K562 (cell line): ENCODE data around the gene SCG3. TPM values are rescaled to one million over a fixed set of nuclear protein-coding genes. Genes with fewer than 3 reads are reported as not detected.

Source experiments
- ATF7 ChIP-seq: fragments of 450-650 bp; IDR thresholded peaks from 2 replicates; pipeline ENCODE4 v1.7.1; 2014; ENCODE audit warnings: mild to moderate bottlenecking, moderate library complexity
- CBX5 ChIP-seq: IDR thresholded peaks from 2 replicates; pipeline ENCODE4 v1.6.1; 2014; ENCODE audit warnings: low read depth, borderline replicate concordance
- CTBP1 ChIP-seq: fragments of 450-650 bp; IDR thresholded peaks from 2 replicates; pipeline ENCODE4 v1.6.1; 2016; ENCODE audit warnings: borderline replicate concordance
- FOSL1 ChIP-seq: fragments of 200-800 bp; sonication (Bioruptor generic); conservative IDR thresholded peaks from 2 replicates; pipeline ENCODE4 v1.6.1; 2016; ENCODE audit warnings: missing genetic modification characterization, missing compliant biosample characterization
- JUND ChIP-seq, 2 experiments: IDR thresholded peaks; 2 replicates in 1 of 2; 3 replicates in 1 of 2; pipeline ENCODE4 v1.6.1; 2011; ENCODE audit warnings: borderline replicate concordance in 2 of 2, low read depth in 2 of 2, low read length in 2 of 2, improper control_type of control experiment in 1 of 2, missing biosample characterization in 1 of 2, missing genetic modification characterization in 1 of 2, missing genetic modification reagents in 1 of 2
- SMARCE1 ChIP-seq: fragments of 450-650 bp; IDR thresholded peaks from 2 replicates; pipeline ENCODE4 v1.7.1; 2016; ENCODE audit warnings: mild to moderate bottlenecking
- TAF7 ChIP-seq: fragments of 450-650 bp; IDR thresholded peaks from 2 replicates; pipeline ENCODE4 v1.6.1; 2016; ENCODE audit warnings: missing genetic modification characterization, missing compliant biosample characterization
- TEAD4 ChIP-seq, 2 experiments: sonication (generic) in 1 of 2; formaldehyde crosslinking in 1 of 2; IDR thresholded peaks; 2 replicates each; pipeline versions ENCODE4 v1.6.1 to v1.8.0; 2012 to 2022; ENCODE audit warnings: borderline replicate concordance in 1 of 2, inconsistent platforms in 1 of 2, low read length in 1 of 2, mild to moderate bottlenecking in 1 of 2, missing genetic modification reagents in 1 of 2
- ZBTB40 ChIP-seq, 2 experiments: fragments of 450-650 bp in 1 of 2; sonication (generic) in 1 of 2; formaldehyde crosslinking in 1 of 2; IDR thresholded peaks; 2 replicates each; pipeline versions ENCODE4 v1.7.1 to v1.9.0; 2016 to 2022; ENCODE audit warnings: inconsistent platforms in 1 of 2, mild to moderate bottlenecking in 1 of 2, missing genetic modification reagents in 1 of 2
- polyA plus RNA-seq, 8 experiments: library from polyadenylated mRNA; depleted of rRNA in 4 of 8; stranded (reverse) in 5 of 8; unstranded in 3 of 8; fragments of >200 nt; fragmentation: Nextera tagmentation in 2 of 8; fragmentation: Illumina TruSeq in 1 of 8; extraction: Ambion mirVana in 2 of 8; extraction: Trizol in 1 of 8; gene quantifications; 2 replicates each; pipeline versions ENCODE4 v1.2.1 to v1.2.3, GENCODE V29; 2011 to 2014; ENCODE audit warnings: inconsistent platforms in 1 of 8, missing spikeins in 1 of 8
- total RNA-seq, 7 experiments: library from RNA; depleted of rRNA in 6 of 7; stranded (reverse); fragments of >200 nt in 6 of 7; fragmentation: Illumina TruSeq in 2 of 7; extraction: Trizol in 2 of 7; gene quantifications; 2 replicates each; pipeline versions ENCODE4 v1.2.1 to v1.2.3, GENCODE V29; 2011 to 2021; ENCODE audit warnings: low replicate concordance in 1 of 7
- TF ChIP-seq, protein P1 (sequence below): fragments of 450-650 bp; IDR thresholded peaks from 2 replicates; pipeline ENCODE4 v1.6.1; 2017; ENCODE audit warnings: antibody characterized with exemption, mild to moderate bottlenecking

SCG3 gene
- total and polyA plus RNA-seq, 9 of the 15 experiments (the other 6 are each of a cell fraction or from before 2014, with no cell fraction given): 13.0 to 43.8 (median 21.0) TPM

DNA sequence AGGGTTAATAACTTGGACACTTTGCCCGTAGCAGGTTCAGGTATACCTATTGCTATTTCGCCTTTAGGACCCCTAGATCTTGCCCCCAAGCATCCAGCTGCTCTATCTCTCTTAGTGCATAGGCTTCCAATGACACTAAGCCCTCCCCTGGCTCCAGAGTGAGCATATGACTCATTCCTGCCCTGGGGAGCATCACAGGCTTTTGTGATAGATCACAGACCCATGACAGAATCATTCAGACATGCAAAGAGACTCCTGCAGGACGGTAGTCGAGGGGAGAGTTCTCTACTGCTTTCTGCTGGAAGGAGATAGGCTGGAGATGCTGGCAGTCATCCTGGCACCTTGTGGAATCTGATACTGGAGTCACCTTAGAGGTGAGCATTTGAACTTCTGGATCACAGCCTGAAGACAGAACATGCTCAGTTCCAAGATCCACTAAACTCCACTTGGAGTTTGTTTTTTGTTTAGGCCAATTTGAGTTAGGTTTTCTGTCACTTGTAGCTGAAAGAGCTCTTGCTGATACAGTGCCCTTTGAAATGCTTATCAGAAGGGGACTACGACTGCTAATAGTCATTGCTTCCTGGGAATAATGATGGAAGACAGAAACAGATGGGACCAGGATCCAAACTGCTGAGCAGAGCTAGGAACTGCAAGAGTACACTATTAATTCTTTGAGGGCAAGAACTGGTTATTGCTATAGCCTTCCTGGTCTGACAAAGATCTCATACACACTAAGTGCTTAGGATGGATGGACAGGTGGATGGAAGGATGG lies 45.2 kb downstream of the SCG3 start (continued):
- TF ChIP-seq ZBTB40 (IDR thresholded peaks at IDR 0.05) (no peak), ZBTB40 (CRISPR knock-in tag; IDR thresholded peaks at IDR 0.05) (no peak), SMARCE1 (peak; percentile 61; the same call in 1 of the 2 replicates), FOSL1 (tag) (peak; percentile 86), TEAD4 (IDR thresholded peaks at IDR 0.05; ENCODE audit: low read length) (peak; percentile 31; the same call in 1 of the 2 replicates), TEAD4 (CRISPR knock-in tag; IDR thresholded peaks at IDR 0.05; ENCODE audit: borderline replicate concordance) (no peak), CTBP1 (peak; percentile 81), JUND (IDR thresholded peaks at IDR 0.05; ENCODE audit: borderline replicate concordance, low read depth, low read length) (peak; percentile 93), JUND (tag; IDR thresholded peaks at IDR 0.05; ENCODE audit: borderline replicate concordance, low read depth, low read length) (peak; percentile 92; the same call in 2 of the 3 replicates), CBX5 (no peak), ATF7 (peak; percentile 34; the same call in 1 of the 2 replicates), TAF7 (tag) (no peak)
- TF ChIP-seq, protein P1, sequence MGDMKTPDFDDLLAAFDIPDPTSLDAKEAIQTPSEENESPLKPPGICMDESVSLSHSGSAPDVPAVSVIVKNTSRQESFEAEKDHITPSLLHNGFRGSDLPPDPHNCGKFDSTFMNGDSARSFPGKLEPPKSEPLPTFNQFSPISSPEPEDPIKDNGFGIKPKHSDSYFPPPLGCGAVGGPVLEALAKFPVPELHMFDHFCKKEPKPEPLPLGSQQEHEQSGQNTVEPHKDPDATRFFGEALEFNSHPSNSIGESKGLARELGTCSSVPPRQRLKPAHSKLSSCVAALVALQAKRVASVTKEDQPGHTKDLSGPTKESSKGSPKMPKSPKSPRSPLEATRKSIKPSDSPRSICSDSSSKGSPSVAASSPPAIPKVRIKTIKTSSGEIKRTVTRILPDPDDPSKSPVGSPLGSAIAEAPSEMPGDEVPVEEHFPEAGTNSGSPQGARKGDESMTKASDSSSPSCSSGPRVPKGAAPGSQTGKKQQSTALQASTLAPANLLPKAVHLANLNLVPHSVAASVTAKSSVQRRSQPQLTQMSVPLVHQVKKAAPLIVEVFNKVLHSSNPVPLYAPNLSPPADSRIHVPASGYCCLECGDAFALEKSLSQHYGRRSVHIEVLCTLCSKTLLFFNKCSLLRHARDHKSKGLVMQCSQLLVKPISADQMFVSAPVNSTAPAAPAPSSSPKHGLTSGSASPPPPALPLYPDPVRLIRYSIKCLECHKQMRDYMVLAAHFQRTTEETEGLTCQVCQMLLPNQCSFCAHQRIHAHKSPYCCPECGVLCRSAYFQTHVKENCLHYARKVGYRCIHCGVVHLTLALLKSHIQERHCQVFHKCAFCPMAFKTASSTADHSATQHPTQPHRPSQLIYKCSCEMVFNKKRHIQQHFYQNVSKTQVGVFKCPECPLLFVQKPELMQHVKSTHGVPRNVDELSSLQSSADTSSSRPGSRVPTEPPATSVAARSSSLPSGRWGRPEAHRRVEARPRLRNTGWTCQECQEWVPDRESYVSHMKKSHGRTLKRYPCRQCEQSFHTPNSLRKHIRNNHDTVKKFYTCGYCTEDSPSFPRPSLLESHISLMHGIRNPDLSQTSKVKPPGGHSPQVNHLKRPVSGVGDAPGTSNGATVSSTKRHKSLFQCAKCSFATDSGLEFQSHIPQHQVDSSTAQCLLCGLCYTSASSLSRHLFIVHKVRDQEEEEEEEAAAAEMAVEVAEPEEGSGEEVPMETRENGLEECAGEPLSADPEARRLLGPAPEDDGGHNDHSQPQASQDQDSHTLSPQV: 0 out of 2 replicates have a peak, but pooled peaks have one; percentile 19
